Esophagus squamous epithelium (tissue), 4 donors: ENCODE results near the gene MTNR1B.

Experiments used
- POLR2A ChIP-seq, 4 donors: fragments of 450-650 bp; IDR thresholded peaks; one replicate each; pipeline ENCODE4 v1.6.1; 2017; ENCODE audit warnings: antibody characterized with exemption in 4 of 4, mild to moderate bottlenecking in 4 of 4, moderate library complexity in 3 of 4
- TF ChIP-seq, protein P1 (sequence below), 6 experiments: fragments of 450-650 bp in 4 of 6; fragments of 200-600 bp in 2 of 6; sonication (generic) in 2 of 6; IDR thresholded peaks; one replicate each; pipeline ENCODE4 v1.5.1; 2016 to 2019; ENCODE audit warnings: antibody characterized with exemption in 6 of 6, mild to moderate bottlenecking in 4 of 6, moderate library complexity in 4 of 6

DNA sequence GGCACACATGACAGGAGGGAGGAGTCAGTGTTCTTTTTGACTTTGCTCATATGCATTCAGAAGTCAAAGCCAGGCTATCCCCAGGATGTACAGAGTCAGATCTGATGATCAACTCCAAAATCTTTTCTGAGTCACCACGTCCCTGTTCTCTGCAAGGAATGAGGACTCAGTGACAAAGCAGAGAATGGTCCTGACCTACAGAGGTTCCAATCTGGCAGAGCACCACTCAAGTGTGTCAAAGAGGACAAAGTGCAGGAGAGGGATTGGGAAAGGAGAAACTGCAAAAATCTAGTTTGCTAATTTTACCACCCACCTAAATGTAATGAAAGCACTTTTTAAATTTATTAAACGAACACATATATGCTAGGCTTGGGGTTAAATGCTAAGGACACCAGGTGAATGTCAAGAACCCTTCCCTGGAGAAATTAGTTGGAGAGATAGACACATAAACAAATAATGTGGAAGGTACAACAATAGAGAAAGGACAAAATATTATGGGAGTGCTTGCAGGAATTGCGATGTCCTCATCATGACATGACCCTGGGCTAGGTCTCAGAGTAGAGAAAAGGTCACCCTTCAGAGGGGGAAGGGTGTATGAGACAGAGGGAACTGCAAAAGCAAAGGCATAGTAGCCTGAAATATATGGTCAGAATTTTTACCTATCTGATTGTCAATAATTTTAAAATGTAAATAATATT, 56.3 kb downstream of the MTNR1B start:
- TF ChIP-seq, protein P1, sequence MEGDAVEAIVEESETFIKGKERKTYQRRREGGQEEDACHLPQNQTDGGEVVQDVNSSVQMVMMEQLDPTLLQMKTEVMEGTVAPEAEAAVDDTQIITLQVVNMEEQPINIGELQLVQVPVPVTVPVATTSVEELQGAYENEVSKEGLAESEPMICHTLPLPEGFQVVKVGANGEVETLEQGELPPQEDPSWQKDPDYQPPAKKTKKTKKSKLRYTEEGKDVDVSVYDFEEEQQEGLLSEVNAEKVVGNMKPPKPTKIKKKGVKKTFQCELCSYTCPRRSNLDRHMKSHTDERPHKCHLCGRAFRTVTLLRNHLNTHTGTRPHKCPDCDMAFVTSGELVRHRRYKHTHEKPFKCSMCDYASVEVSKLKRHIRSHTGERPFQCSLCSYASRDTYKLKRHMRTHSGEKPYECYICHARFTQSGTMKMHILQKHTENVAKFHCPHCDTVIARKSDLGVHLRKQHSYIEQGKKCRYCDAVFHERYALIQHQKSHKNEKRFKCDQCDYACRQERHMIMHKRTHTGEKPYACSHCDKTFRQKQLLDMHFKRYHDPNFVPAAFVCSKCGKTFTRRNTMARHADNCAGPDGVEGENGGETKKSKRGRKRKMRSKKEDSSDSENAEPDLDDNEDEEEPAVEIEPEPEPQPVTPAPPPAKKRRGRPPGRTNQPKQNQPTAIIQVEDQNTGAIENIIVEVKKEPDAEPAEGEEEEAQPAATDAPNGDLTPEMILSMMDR (IDR thresholded peaks at IDR 0.05) = no peak
- TF ChIP-seq POLR2A (IDR thresholded peaks at IDR 0.05) = no peak
